GM12878 (cell line): ENCODE measurements around the gene TMEM120B. TPM values are rescaled to one million over a fixed set of nuclear protein-coding genes. Genes with fewer than 3 reads are reported as not detected.

ENCODE experiments used
- BACH1 ChIP-seq: fragments of 450-650 bp; IDR thresholded peaks from 2 replicates; pipeline ENCODE4 v1.6.1; 2017; ENCODE audit warnings: mild to moderate bottlenecking, borderline replicate concordance
- CBX3 ChIP-seq: fragments of 200-600 bp; sonication (generic); IDR thresholded peaks from 2 replicates; pipeline ENCODE4 v1.6.1; 2016; ENCODE audit warnings: low read depth, borderline replicate concordance
- CHD1 ChIP-seq: IDR thresholded peaks from 2 replicates; pipeline ENCODE4 v1.6.1; 2012; ENCODE audit warnings: low read depth, low read length, improper control_type of control experiment
- CHD2 ChIP-seq: IDR thresholded peaks from 2 replicates; pipeline ENCODE4 v1.6.1; 2011; ENCODE audit warnings: low read depth, low read length, improper control_type of control experiment, borderline replicate concordance
- EED ChIP-seq: sonication (generic); IDR thresholded peaks from 2 replicates; pipeline ENCODE4 v1.6.1; 2016; ENCODE audit warnings: antibody characterized with exemption, low read depth
- ESRRA ChIP-seq: IDR thresholded peaks from 2 replicates; pipeline ENCODE4 v1.6.1; 2012; ENCODE audit warnings: mild to moderate bottlenecking, low read length, improper control_type of control experiment
- EZH2 ChIP-seq: IDR thresholded peaks from 2 replicates; pipeline ENCODE4 v1.6.1; 2012; ENCODE audit warnings: low read depth, mild to moderate bottlenecking, control low read depth, inconsistent platforms, low read length, borderline replicate concordance; ENCODE audit not compliant: control insufficient read depth
- FOS ChIP-seq: IDR thresholded peaks from 3 replicates; pipeline ENCODE4 v1.6.1; 2011; ENCODE audit warnings: borderline replicate concordance; ENCODE audit not compliant: insufficient read length; ENCODE audit errors: extremely low read depth
- HDAC2 ChIP-seq: fragments of 200-600 bp; sonication (generic); IDR thresholded peaks from 2 replicates; pipeline ENCODE4 v1.6.1; 2017
- HSF1 ChIP-seq: fragments of 150-350 bp; IDR thresholded peaks from 2 replicates; pipeline ENCODE4 v1.6.1; 2014; ENCODE audit warnings: mild to moderate bottlenecking, low read depth, low read length
- IKZF2 ChIP-seq, 2 experiments: fragments of 450-650 bp; IDR thresholded peaks; 2 replicates each; pipeline ENCODE4 v1.6.1; 2017; ENCODE audit warnings: mild to moderate bottlenecking in 2 of 2, moderate library complexity in 2 of 2
- IRF5 ChIP-seq: fragments of 450-650 bp; IDR thresholded peaks from 2 replicates; pipeline ENCODE4 v1.6.1; 2017; ENCODE audit warnings: borderline replicate concordance
- MEF2A ChIP-seq: IDR thresholded peaks from 2 replicates; pipeline ENCODE4 v1.6.1; 2011; ENCODE audit warnings: low read depth, mild to moderate bottlenecking, low read length, moderate library complexity; ENCODE audit not compliant: insufficient read depth
- MLLT1 ChIP-seq: fragments of 450-650 bp; IDR thresholded peaks from 2 replicates; pipeline ENCODE4 v1.6.1; 2016; ENCODE audit warnings: mild to moderate bottlenecking
- MTA3 ChIP-seq: IDR thresholded peaks from 2 replicates; pipeline ENCODE4 v1.6.1; 2012; ENCODE audit warnings: low read length, inconsistent platforms, borderline replicate concordance
- NFXL1 ChIP-seq: fragments of 450-650 bp; IDR thresholded peaks from 2 replicates; pipeline ENCODE4 v1.6.1; 2017; ENCODE audit warnings: antibody characterized with exemption, mild to moderate bottlenecking, borderline replicate concordance
- NR2F1 ChIP-seq: fragments of 450-650 bp; conservative IDR thresholded peaks from 2 replicates; pipeline ENCODE4 v1.6.1; 2017; ENCODE audit warnings: mild to moderate bottlenecking
- POLR2AphosphoS2 ChIP-seq: IDR thresholded peaks from 2 replicates; pipeline ENCODE4 v1.6.1; 2011; ENCODE audit warnings: low read depth, mild to moderate bottlenecking, low read length, improper control_type of control experiment, moderate library complexity
- POU2F2 ChIP-seq: IDR thresholded peaks from 3 replicates; pipeline ENCODE4 v1.6.1; 2011; ENCODE audit warnings: low read depth, mild to moderate bottlenecking, low read length, borderline replicate concordance
- RAD51 ChIP-seq: fragments of 450-650 bp; IDR thresholded peaks from 2 replicates; pipeline ENCODE4 v1.6.1; 2016; ENCODE audit warnings: moderate library complexity, mild to moderate bottlenecking, inconsistent platforms
- SPI1 ChIP-seq: IDR thresholded peaks from 2 replicates; pipeline ENCODE4 v1.6.1; 2011; ENCODE audit warnings: low read depth, mild to moderate bottlenecking, low read length, moderate library complexity, borderline replicate concordance; ENCODE audit not compliant: insufficient read depth
- SREBF1 ChIP-seq: IDR thresholded peaks from 2 replicates; pipeline ENCODE4 v1.6.1; 2012; ENCODE audit warnings: mild to moderate bottlenecking, low read length
- SREBF2 ChIP-seq: IDR thresholded peaks from 2 replicates; pipeline ENCODE4 v1.6.1; 2012; ENCODE audit warnings: mild to moderate bottlenecking, low read length
- TAF1 ChIP-seq: IDR thresholded peaks from 2 replicates; pipeline ENCODE4 v1.6.1; 2011; ENCODE audit warnings: mild to moderate bottlenecking, low read depth, low read length, borderline replicate concordance
- TBL1XR1 ChIP-seq: IDR thresholded peaks from 2 replicates; pipeline ENCODE4 v1.6.1; 2012; ENCODE audit warnings: low read depth, low read length, improper control_type of control experiment
- YY1 ChIP-seq: IDR thresholded peaks from 2 replicates; pipeline ENCODE4 v1.6.1; 2011; ENCODE audit warnings: low read depth, mild to moderate bottlenecking, low read length
- ZBED1 ChIP-seq: IDR thresholded peaks from 2 replicates; pipeline ENCODE4 v1.6.1; 2016; ENCODE audit warnings: borderline replicate concordance
- ZNF384 ChIP-seq: IDR thresholded peaks from 2 replicates; pipeline ENCODE4 v1.6.1; 2012; ENCODE audit warnings: low read depth, mild to moderate bottlenecking, low read length, improper control_type of control experiment, borderline replicate concordance
- polyA plus RNA-seq, 11 experiments: library from polyadenylated mRNA; depleted of rRNA in 4 of 11; unstranded in 6 of 11; stranded (reverse) in 5 of 11; fragments of >200 nt; fragmentation: Nextera tagmentation in 4 of 11; fragmentation: Illumina TruSeq in 1 of 11; extraction: Ambion mirVana in 4 of 11; extraction: Trizol in 1 of 11; gene quantifications; 1 replicate in 1 of 11; 2 replicates in 10 of 11; pipeline versions ENCODE4 v1.2.1 to v1.2.3, GENCODE V29; 2011 to 2016; ENCODE audit warnings: inconsistent platforms in 2 of 11, missing spikeins in 2 of 11, low read depth in 1 of 11
- total RNA-seq, 4 experiments: library from RNA; depleted of rRNA in 3 of 4; stranded (reverse); fragments of >200 nt in 3 of 4; fragmentation: Illumina TruSeq in 1 of 4; extraction: Trizol in 1 of 4; gene quantifications; 2 replicates each; pipeline versions ENCODE4 v1.2.1 to v1.2.3, GENCODE V29; 2013 to 2021

Gene TMEM120B
- total and polyA plus RNA-seq, 10 of the 15 experiments (the other 5 are each of a cell fraction or from before 2014, with no cell fraction given) = 4.0 to 26.2 (median 9.2) TPM

GRCh38 chr12:121781998-121782979 is 69.7 kb downstream of the TMEM120B start (continued):
- no peak for TF ChIP-seq RAD51
- TF ChIP-seq SREBF1 = no peak
- TF ChIP-seq HSF1 = no peak
- no peak for TF ChIP-seq IRF5
- no peak for TF ChIP-seq TAF1
- TF ChIP-seq POLR2AphosphoS2 = no peak
- no peak for TF ChIP-seq YY1
- no peak for TF ChIP-seq CHD2
- no peak for TF ChIP-seq CHD1
- TF ChIP-seq IKZF2 (IDR thresholded peaks at IDR 0.05) = peak; percentile 62 to 74; a peak in 3 of 4 replicates
- TF ChIP-seq FOS = no peak
- TF ChIP-seq EED = peak; percentile 80
- peak; percentile 75 for TF ChIP-seq SPI1
- no peak for TF ChIP-seq ZBED1
- TF ChIP-seq TBL1XR1 = no peak; the same call in 1 of the 2 replicates
- TF ChIP-seq SREBF2 = no peak
- peak; percentile 23; the same call in 1 of the 2 replicates for TF ChIP-seq ZNF384
- TF ChIP-seq NFXL1 = no peak
- 0 out of 2 replicates have a peak, but pooled peaks have one; percentile 24 for TF ChIP-seq MEF2A
- no peak for TF ChIP-seq CBX3
- TF ChIP-seq MLLT1 = no peak; the same call in 1 of the 2 replicates
- TF ChIP-seq POU2F2 = peak; percentile 47; the same call in 1 of the 3 replicates
- peak; percentile 62; the same call in 1 of the 2 replicates for TF ChIP-seq MTA3
- 0 out of 2 replicates have a peak, but pooled peaks have one; percentile 39 for TF ChIP-seq BACH1
- TF ChIP-seq HDAC2 = no peak
- peak; percentile 32; the same call in 1 of the 2 replicates for TF ChIP-seq ESRRA
- peak; percentile 33; the same call in 1 of the 2 replicates for TF ChIP-seq NR2F1
- no peak for TF ChIP-seq EZH2
